ENCODE results near the gene PLCXD1.
A peak's percentile ranks its signal among the peaks of the same experiment; 100 is the strongest.
"Not testable (repeated sequence)": the region's sequence is repeated elsewhere in the genome, so short reads cannot be mapped to it uniquely, and the experiment has no call there.

PLCXD1 gene

DNA sequence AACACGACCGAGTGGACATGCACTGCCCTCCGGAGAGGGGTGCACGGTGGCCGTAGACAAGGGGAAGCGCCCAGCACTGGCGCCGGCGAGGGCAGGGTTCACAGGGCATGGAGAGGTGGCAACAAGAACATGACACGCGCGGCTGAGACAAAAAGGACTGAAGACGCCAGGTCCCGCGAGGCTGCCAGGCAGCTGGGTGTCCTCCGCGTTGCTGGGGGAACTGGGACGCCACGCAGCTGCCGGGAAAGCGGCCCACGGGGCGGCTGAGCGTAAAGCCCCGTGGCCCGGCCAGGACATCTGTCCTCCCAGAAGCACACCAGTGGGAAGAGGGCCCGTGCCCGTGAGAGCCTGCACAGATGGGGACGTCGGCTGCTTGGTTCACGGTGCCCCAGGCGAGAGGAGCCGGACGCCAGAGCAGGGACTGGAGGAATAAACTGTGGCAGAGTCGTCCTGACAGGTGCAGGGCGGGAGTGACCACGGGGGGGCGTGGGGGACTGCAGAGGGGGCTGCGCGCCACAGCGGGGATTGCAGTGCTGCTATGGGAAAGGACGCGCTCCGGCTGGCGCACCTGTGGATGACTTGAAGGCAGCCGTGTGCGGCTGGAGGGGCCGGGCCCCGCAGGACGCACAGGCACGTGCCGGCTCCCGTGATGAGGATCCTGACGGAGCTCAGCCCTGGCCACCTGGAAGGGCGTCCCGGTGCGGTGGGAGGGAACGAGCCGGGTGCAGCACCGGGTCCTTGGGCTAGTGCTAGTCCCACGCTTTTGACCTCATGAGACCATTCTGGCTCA is 69.5 kb downstream of the PLCXD1 start:
- Histone ChIP-seq H2AFZ (ENCODE audit: low read length) (no peak overlapping the region), H3K9me3 (ENCODE audit: low read length) (no peaks in the 10 kb centered on the region), H3K27me3 (ENCODE audit: insufficient read depth, low read length) (no peaks in the 10 kb centered on the region), H3K4me1 (ENCODE audit: insufficient read depth, low read length, severe bottlenecking) (peaks cover 14% of the 10 kb centered on the region), H3K9ac (ENCODE audit: low read length) (no peak overlapping the region), H4K20me1 (ENCODE audit: insufficient read depth, low read length) (no peaks in the 10 kb centered on the region), H3K9me2 (ENCODE audit: low read depth, low read length) (no peaks in the 10 kb centered on the region), H3K27ac (ENCODE audit: low read depth, low read length, poor library complexity, severe bottlenecking) (no peak overlapping the region), H3K36me3 (ENCODE audit: insufficient read depth, low read length) (peaks cover 89% of the 10 kb centered on the region), H3K4me2 (ENCODE audit: low read length) (no peak overlapping the region), H3K79me2 (ENCODE audit: insufficient read depth, low read length) (peaks cover 14% of the 10 kb centered on the region), H3F3A (ENCODE audit: insufficient read depth, low read length) (no peaks in the 10 kb centered on the region), H3K4me3 (ENCODE audit: low read depth, low read length, poor library complexity, severe bottlenecking) (no peak overlapping the region)
- TF ChIP-seq EZH2 (IDR thresholded peaks at IDR 0.05; ENCODE audit: borderline replicate concordance, low read length): no peak
- TF ChIP-seq, protein P1, sequence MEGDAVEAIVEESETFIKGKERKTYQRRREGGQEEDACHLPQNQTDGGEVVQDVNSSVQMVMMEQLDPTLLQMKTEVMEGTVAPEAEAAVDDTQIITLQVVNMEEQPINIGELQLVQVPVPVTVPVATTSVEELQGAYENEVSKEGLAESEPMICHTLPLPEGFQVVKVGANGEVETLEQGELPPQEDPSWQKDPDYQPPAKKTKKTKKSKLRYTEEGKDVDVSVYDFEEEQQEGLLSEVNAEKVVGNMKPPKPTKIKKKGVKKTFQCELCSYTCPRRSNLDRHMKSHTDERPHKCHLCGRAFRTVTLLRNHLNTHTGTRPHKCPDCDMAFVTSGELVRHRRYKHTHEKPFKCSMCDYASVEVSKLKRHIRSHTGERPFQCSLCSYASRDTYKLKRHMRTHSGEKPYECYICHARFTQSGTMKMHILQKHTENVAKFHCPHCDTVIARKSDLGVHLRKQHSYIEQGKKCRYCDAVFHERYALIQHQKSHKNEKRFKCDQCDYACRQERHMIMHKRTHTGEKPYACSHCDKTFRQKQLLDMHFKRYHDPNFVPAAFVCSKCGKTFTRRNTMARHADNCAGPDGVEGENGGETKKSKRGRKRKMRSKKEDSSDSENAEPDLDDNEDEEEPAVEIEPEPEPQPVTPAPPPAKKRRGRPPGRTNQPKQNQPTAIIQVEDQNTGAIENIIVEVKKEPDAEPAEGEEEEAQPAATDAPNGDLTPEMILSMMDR (IDR thresholded peaks at IDR 0.05; ENCODE audit: low read length): 0 out of 2 replicates have a peak, but pooled peaks have one; percentile 6

DNA sequence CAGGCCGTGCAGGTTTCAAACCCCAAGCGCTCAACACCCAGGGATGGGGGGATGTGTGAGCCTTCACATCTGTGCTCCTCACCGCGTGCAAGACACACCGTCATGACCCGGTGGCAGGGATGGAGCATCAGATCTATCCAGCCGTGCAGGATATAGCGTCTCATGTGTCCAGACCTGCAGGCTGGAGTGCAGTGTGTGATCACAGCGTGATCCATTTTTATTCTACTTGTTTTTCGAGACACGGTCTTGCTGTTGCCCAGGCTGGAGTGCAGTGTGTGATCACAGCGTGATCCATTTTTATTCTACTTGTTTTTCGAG is 70.1 kb downstream of the PLCXD1 start:
- Histone ChIP-seq H3K79me2 (ENCODE audit: insufficient read depth, low read length) (peaks cover 17% of the 10 kb centered on the region), H3K4me1 (ENCODE audit: insufficient read depth, low read length, severe bottlenecking) (peaks cover 20% of the 10 kb centered on the region), H3K36me3 (ENCODE audit: insufficient read depth, low read length) (peaks cover 91% of the 10 kb centered on the region)
- H3K27me3 ChIP-seq (ENCODE audit: insufficient read depth, low read length); H4K20me1 ChIP-seq (ENCODE audit: insufficient read depth, low read length); H3F3A ChIP-seq (ENCODE audit: insufficient read depth, low read length); H3K9me3 ChIP-seq (ENCODE audit: low read length); H3K4me3 ChIP-seq (ENCODE audit: low read depth, low read length, poor library complexity, severe bottlenecking); H3K9me2 ChIP-seq (ENCODE audit: low read depth, low read length); H3K9ac ChIP-seq (ENCODE audit: low read length); H2AFZ ChIP-seq (ENCODE audit: low read length); H3K27ac ChIP-seq (ENCODE audit: low read depth, low read length, poor library complexity, severe bottlenecking); H3K4me2 ChIP-seq (ENCODE audit: low read length): not testable (repeated sequence)

DNA sequence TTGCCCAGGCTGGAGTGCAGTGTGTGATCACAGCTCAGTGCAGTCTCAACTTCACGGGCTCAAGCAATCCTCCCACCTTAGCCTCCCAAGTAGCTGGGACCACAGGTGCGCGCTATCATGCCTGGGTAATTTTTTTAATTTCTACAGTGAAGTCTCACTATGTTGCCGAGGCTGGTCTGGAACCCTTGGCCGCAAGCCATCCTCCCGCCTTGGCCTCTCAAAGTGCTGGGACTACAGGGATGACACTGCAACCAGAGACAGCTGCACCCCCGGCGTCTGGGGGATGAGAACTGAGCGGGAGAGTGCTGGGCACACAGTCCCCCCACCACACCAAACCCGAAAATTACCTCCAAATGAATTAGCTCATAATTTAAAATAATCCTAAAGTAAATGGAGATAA is 70.6 kb downstream of the PLCXD1 start:
- Histone ChIP-seq H3K9me3 (ENCODE audit: low read length) (no peaks in the 10 kb centered on the region), H3K27ac (ENCODE audit: low read depth, low read length, poor library complexity, severe bottlenecking) (no peak overlapping the region), H3K79me2 (ENCODE audit: insufficient read depth, low read length) (peaks cover 18% of the 10 kb centered on the region), H3K27me3 (ENCODE audit: insufficient read depth, low read length) (no peaks in the 10 kb centered on the region), H3K4me1 (ENCODE audit: insufficient read depth, low read length, severe bottlenecking) (peaks cover 24% of the 10 kb centered on the region), H4K20me1 (ENCODE audit: insufficient read depth, low read length) (no peaks in the 10 kb centered on the region), H3F3A (ENCODE audit: insufficient read depth, low read length) (no peaks in the 10 kb centered on the region), H3K4me2 (ENCODE audit: low read length) (no peak overlapping the region), H2AFZ (ENCODE audit: low read length) (no peak overlapping the region), H3K4me3 (ENCODE audit: low read depth, low read length, poor library complexity, severe bottlenecking) (no peak overlapping the region), H3K36me3 (ENCODE audit: insufficient read depth, low read length) (peaks cover 91% of the 10 kb centered on the region), H3K9me2 (ENCODE audit: low read depth, low read length) (no peaks in the 10 kb centered on the region), H3K9ac (ENCODE audit: low read length) (no peak overlapping the region)
- TF ChIP-seq, protein P1 (IDR thresholded peaks at IDR 0.05; ENCODE audit: low read length): no peak
- TF ChIP-seq EZH2 (IDR thresholded peaks at IDR 0.05; ENCODE audit: borderline replicate concordance, low read length): no peak

DNA sequence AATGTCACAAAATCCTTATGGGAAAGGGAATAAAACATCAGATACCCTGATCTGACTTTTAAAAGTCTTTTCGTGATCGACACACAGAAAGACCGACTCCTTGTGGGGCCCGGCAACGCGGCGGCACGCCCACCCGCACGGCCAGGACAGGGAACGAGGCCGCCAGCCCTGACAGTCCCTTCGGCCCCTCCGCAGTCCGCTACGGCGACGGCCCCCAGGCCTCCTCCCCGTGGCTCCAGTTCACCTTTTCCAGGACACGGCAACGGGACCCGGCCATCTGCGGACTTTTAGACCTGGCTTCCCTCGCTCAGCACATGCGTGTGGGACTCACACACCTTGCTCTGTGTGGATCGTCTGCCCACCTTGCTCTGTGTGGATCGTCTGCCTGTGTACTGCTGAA is 71.0 kb downstream of the PLCXD1 start:
- Histone ChIP-seq H2AFZ (ENCODE audit: low read length) (no peak overlapping the region), H3K36me3 (ENCODE audit: insufficient read depth, low read length) (peaks cover 91% of the 10 kb centered on the region), H3K9ac (ENCODE audit: low read length) (no peak overlapping the region), H3K9me2 (ENCODE audit: low read depth, low read length) (no peaks in the 10 kb centered on the region), H3K79me2 (ENCODE audit: insufficient read depth, low read length) (peaks cover 23% of the 10 kb centered on the region), H3F3A (ENCODE audit: insufficient read depth, low read length) (no peaks in the 10 kb centered on the region), H3K4me3 (ENCODE audit: low read depth, low read length, poor library complexity, severe bottlenecking) (no peak overlapping the region), H3K27me3 (ENCODE audit: insufficient read depth, low read length) (no peaks in the 10 kb centered on the region), H3K4me1 (ENCODE audit: insufficient read depth, low read length, severe bottlenecking) (peaks cover 29% of the 10 kb centered on the region), H3K27ac (ENCODE audit: low read depth, low read length, poor library complexity, severe bottlenecking) (no peak overlapping the region), H3K9me3 (ENCODE audit: low read length) (no peaks in the 10 kb centered on the region), H3K4me2 (ENCODE audit: low read length) (no peak overlapping the region), H4K20me1 (ENCODE audit: insufficient read depth, low read length) (no peaks in the 10 kb centered on the region)
- TF ChIP-seq, protein P1 (IDR thresholded peaks at IDR 0.05; ENCODE audit: low read length): no peak
- no peak for TF ChIP-seq EZH2 (IDR thresholded peaks at IDR 0.05; ENCODE audit: borderline replicate concordance, low read length)
